Measurements from ENCODE around the gene ALX3. TPM values are rescaled to one million over a fixed set of nuclear protein-coding genes. Genes with fewer than 3 reads are reported as not detected.

ALX3 gene
- total and polyA plus RNA-seq, 10 of the 15 experiments (the other 5 are each of a cell fraction or from before 2014, with no cell fraction given), result not detected

DNA sequence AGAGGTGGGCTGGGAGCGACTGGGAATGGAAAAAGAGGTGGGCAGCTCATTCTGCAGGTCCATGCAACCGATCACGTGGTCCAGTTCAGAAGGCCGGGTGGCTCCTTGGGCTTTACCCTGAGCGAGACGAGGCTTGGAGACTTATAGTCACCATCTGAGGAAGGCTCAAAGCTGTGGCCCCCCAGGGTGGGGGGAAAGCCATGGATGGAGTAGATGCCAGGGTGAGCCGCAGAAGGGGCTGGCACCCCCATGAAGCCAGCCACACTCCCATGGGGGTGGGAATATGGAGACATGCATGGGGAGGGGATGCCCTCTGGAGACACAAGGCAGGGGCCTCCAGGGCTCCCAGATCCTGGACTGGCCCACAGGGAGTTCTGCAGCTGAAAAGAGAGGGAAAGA, 9.8 kb downstream of the ALX3 start:
- Histone ChIP-seq H3K27ac (ENCODE audit: control insufficient read depth, insufficient read depth) (no peak overlapping the region), H2AFZ (ENCODE audit: control insufficient read depth, low read depth, low read length) (no peak overlapping the region), H3K79me2 (ENCODE audit: control insufficient read depth, insufficient read depth, low read length) (no peaks in the 10 kb centered on the region), H3K27me3 (replicated peaks in 1 of 2; ENCODE audit: control insufficient read depth in 2 of 2, insufficient read depth in 2 of 2, low read length in 1 of 2) (no peaks in the 10 kb centered on the region; a peak in 1 of 4 replicates), H3K4me2 (ENCODE audit: control insufficient read depth, insufficient read depth) (no peak overlapping the region), H3K4me1 (ENCODE audit: control insufficient read depth, insufficient read depth, low read length) (no peaks in the 10 kb centered on the region), H3K4me3 (no peak overlapping the region), H3K9ac (ENCODE audit: control insufficient read depth, insufficient read depth, low read length) (no peak overlapping the region), H3K9me3 (replicated peaks; ENCODE audit: control insufficient read depth, insufficient read depth, low read length) (no peaks in the 10 kb centered on the region), H3K36me3 (ENCODE audit: control insufficient read depth in 2 of 2, insufficient read depth in 2 of 2, low read length in 1 of 2) (peaks cover 1 to 9% of the 10 kb centered on the region in 2 experiments), H4K20me1 (ENCODE audit: control insufficient read depth, insufficient read depth) (0 out of 2 replicates have a peak, but pooled peaks cover 4% of the 10 kb centered on the region)
- intact Hi-C loops (cut with micrococcal nuclease; ENCODE audit: unreplicated experiment), result no loop called here
- CTCF ChIA-PET, result interaction anchor here (0.6 to 6.9 kb wide), 26 partner anchors 10 to 1493 kb away, joined by 3 to 57 read pairs (median 6); partner anchors contain the start of gene STRIP1
- RAD21 ChIA-PET (ENCODE audit: unreplicated experiment), result interaction anchor here (0.6 to 1.0 kb wide), 2 partner anchors 31 to 44 kb away, joined by 3 to 9 read pairs; no protein-coding TSS in a partner anchor
- SMC1A ChIA-PET (ENCODE audit: uncharacterized antibody, unreplicated experiment), result interaction anchor here (1.3 to 1.6 kb wide), 3 partner anchors 29 to 76 kb away, joined by 4 to 10 read pairs (median 5); partner anchors contain the start of gene AHCYL1
- BruUV-seq (replicated peaks), result no TSS peak
- TF ChIP-seq, protein P1, sequence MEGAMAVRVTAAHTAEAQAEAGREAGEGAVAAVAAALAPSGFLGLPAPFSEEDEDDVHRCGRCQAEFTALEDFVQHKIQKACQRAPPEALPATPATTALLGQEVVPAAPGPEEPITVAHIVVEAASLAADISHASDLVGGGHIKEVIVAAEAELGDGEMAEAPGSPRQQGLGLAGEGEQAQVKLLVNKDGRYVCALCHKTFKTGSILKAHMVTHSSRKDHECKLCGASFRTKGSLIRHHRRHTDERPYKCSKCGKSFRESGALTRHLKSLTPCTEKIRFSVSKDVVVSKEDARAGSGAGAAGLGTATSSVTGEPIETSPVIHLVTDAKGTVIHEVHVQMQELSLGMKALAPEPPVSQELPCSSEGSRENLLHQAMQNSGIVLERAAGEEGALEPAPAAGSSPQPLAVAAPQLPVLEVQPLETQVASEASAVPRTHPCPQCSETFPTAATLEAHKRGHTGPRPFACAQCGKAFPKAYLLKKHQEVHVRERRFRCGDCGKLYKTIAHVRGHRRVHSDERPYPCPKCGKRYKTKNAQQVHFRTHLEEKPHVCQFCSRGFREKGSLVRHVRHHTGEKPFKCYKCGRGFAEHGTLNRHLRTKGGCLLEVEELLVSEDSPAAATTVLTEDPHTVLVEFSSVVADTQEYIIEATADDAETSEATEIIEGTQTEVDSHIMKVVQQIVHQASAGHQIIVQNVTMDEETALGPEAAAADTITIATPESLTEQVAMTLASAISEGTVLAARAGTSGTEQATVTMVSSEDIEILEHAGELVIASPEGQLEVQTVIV (IDR thresholded peaks at IDR 0.05; ENCODE audit: borderline replicate concordance, partially characterized antibody), result no peak
- TF ChIP-seq SUPT20H (IDR thresholded peaks at IDR 0.05; ENCODE audit: borderline replicate concordance, control insufficient read depth, low read depth, low read length), result no peak
- no peak for TF ChIP-seq NBN (IDR thresholded peaks at IDR 0.05)
- no peak for TF ChIP-seq PML (IDR thresholded peaks at IDR 0.05; ENCODE audit: low read length)
- no peak for TF ChIP-seq LARP7 (IDR thresholded peaks at IDR 0.05)
- no peak for TF ChIP-seq TAF1 (IDR thresholded peaks at IDR 0.05; ENCODE audit: borderline replicate concordance, low read depth, low read length)
- no peak for TF ChIP-seq CBX3 (IDR thresholded peaks at IDR 0.05; ENCODE audit: borderline replicate concordance, low read depth)
- no peak for TF ChIP-seq KAT2A (conservative IDR thresholded peaks at IDR 0.05; ENCODE audit: control insufficient read depth, low read depth, low read length)
- TF ChIP-seq, protein P2, sequence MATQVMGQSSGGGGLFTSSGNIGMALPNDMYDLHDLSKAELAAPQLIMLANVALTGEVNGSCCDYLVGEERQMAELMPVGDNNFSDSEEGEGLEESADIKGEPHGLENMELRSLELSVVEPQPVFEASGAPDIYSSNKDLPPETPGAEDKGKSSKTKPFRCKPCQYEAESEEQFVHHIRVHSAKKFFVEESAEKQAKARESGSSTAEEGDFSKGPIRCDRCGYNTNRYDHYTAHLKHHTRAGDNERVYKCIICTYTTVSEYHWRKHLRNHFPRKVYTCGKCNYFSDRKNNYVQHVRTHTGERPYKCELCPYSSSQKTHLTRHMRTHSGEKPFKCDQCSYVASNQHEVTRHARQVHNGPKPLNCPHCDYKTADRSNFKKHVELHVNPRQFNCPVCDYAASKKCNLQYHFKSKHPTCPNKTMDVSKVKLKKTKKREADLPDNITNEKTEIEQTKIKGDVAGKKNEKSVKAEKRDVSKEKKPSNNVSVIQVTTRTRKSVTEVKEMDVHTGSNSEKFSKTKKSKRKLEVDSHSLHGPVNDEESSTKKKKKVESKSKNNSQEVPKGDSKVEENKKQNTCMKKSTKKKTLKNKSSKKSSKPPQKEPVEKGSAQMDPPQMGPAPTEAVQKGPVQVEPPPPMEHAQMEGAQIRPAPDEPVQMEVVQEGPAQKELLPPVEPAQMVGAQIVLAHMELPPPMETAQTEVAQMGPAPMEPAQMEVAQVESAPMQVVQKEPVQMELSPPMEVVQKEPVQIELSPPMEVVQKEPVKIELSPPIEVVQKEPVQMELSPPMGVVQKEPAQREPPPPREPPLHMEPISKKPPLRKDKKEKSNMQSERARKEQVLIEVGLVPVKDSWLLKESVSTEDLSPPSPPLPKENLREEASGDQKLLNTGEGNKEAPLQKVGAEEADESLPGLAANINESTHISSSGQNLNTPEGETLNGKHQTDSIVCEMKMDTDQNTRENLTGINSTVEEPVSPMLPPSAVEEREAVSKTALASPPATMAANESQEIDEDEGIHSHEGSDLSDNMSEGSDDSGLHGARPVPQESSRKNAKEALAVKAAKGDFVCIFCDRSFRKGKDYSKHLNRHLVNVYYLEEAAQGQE (IDR thresholded peaks at IDR 0.05; ENCODE audit: low read depth, low read length), result no peak
- TF ChIP-seq JUNB (IDR thresholded peaks at IDR 0.05), result no peak
- TF ChIP-seq NFYB (IDR thresholded peaks at IDR 0.05; ENCODE audit: insufficient read depth, low read depth, low read length), result no peak
- no peak for TF ChIP-seq EED (IDR thresholded peaks at IDR 0.05; ENCODE audit: low read depth)
- in situ Hi-C loops (cut with MboI), result no loop called here
- DNase-seq (ENCODE audit: low read depth, low spot score), result no peak
- 74% methylated on average over 7 of the region's 7 CpGs for WGBS (ENCODE audit: insufficient coverage, insufficient replicate concordance, low lambda C conversion rate, missing lambda C conversion rate)
- FAIRE-seq, result no peak
- POLR2A ChIA-PET, result interaction anchor here (1.4 kb wide), 1 partner anchor 49 kb away, joined by 4 read pairs; no protein-coding TSS in a partner anchor
- ATAC-seq, result no peak

Measured in GM12878 (cell line).